Ramos (cell line): ENCODE measurements around the gene ST6GALNAC3.

Source experiments
- in situ Hi-C: fragments of 300-500 bp; cut with MboI; formaldehyde crosslinking; loops from one replicate; pipeline ENCODE4 v1.14.3; 2022; ENCODE audit warnings: low sequenced_read_pairs; ENCODE audit not compliant: unreplicated experiment

ST6GALNAC3 gene

GRCh38 chr1:76542359-76542758 lies 467.8 kb downstream of the ST6GALNAC3 start:
- in situ Hi-C loops = no loop called here

DNA sequence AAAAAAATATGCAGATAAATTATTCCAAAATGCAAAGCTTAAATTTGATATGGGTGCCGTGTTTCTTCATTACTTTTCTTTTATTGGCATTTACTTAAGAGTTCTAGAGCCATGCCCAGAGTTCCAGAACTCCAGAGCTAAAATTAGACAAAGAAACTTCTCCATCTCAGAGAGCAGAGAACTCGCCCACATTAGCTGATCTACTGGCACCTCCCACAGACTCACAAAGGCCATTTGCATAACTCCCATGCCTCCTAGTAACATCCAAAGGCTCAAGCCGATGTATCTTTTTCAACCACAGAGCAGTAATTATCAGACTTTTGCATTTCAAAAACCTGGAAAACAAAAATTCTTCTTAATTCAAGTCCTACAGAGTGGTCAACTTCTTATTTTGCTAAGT lies 468.9 kb downstream of the ST6GALNAC3 start:
- in situ Hi-C loops = no loop called here

GRCh38 chr1:76546354-76546933 lies 471.9 kb downstream of the ST6GALNAC3 start:
- in situ Hi-C loops = no loop called here

DNA sequence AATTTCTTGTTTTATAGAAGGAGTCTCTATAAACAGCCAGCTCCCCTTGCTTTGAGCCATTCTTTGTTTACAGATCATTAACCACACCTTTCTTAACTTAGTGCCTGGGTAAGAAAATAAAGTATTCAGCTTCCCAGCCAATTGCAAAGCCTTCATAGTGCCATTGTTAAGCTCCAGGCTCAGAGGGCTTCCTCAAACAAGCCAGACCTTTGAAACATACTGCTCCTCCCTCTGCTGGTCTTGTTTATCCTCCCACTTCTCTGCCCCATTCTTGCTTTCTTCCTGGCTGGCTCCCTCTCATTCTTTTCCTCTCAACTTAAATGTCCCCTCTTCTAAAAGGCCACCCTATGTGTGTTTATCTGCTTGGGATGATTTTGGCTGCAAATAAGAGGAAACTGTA lies 473.4 kb downstream of the ST6GALNAC3 start:
- in situ Hi-C loops = no loop called here

DNA sequence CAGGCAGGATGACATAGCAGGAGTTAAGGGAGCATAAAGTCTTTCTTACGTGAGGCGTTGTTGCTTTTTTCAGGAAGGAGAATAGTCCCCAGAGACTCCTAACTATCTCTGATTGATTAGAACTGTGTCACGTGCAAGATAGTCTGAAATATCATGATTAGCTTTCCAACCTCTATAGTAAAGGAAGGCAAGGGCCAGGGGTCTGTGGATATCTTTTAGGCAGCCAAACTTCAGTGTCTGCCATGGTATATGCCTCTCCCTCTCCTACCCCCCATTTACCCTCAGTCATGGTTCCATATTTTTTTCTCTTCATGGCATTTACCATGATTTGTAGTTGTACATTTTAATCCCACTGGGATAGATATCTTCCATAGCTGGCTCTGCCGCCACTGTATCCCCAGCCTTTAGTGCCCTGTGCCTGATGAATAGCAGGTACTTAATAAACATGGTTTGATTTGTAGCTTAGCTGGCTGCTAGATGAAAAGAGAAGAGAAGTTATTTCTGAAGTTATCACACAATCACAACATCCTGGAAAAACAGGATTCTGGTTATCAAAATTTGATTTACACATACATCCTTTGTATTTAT lies 474.1 kb downstream of the ST6GALNAC3 start:
- in situ Hi-C loops = no loop called here

DNA sequence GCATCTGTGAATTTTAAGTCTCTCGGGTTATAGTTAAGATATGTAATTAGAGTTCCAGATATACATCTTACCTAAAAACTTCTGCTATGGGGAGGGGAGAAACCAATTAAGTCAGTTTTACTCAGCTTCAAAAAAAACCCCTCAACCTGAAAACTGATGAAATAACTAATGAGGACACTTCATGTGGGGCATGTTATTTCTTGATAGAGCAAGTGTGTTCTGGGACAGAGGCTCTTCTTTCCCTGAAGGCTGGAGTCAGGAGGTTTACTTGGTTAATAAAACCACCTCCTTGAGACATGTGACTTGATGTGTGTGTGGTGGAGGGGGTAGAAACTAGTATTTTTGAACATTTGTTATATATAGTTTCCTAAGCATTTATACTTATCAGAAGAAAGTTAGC lies 479.7 kb downstream of the ST6GALNAC3 start:
- in situ Hi-C loops = no loop called here

- in situ Hi-C loops = no loop called here
Observed at GRCh38 chr1:76562292-76562691, 487.7 kb downstream of the ST6GALNAC3 start.

DNA sequence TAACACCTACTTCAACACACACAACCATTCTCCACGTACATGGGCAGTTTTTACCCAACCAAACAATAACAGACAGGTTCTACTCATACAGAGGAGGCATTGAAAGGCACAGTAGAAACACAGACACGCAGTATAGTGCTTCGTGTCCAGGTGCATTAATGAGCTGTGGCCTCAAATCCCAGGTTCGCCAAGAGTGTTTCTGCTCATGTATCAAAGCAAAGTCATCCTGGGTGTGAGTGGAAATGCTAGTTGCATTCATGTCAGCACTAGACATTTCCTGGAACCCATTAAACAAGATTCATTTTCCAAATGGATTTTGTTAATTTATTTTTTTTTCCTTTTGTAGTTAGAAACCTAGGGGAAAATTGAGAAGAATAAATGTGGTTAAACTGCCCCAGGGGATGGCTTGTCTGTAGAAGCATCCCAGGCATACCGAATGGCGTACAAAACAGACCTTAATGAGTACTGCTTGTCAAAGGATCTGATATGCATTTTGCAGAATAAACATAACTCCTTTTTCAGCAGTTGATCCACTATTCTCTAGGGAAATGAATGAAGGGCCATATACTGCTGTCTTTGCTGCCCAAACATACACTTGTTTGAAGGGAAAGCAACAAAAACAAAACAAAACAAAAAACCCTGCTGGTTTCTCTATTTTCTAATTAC lies 494.2 kb downstream of the ST6GALNAC3 start:
- in situ Hi-C loops = no loop called here

- in situ Hi-C loops = no loop called here
Observed at GRCh38 chr1:76571248-76571647, 496.7 kb downstream of the ST6GALNAC3 start.

- in situ Hi-C loops = no loop called here
Observed at GRCh38 chr1:76572229-76572628, 497.7 kb downstream of the ST6GALNAC3 start.

- in situ Hi-C loops = no loop called here
Observed at GRCh38 chr1:76576876-76577524, 502.5 kb downstream of the ST6GALNAC3 start.

GRCh38 chr1:76577525-76578185 lies 503.1 kb downstream of the ST6GALNAC3 start:
- in situ Hi-C loops = no loop called here

DNA sequence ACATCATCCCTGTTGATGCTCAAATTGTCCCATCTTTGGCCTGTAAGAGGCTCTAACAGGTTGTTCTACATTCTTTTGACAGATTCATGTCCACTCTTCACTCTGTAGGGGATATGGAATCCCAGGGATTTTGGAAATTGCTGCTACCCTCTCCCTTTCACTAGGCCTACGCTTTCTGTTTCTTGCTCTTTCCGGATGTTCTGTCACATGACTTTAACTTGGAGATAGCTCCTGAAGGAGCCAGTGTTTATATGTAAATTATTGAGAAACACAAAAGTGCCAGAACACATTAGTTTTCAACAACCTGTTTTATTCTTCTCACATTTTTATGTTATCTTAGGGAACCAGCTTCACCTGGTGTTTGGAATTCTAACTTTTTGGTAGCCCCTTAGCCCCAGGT lies 505.7 kb downstream of the ST6GALNAC3 start:
- in situ Hi-C loops = no loop called here

DNA sequence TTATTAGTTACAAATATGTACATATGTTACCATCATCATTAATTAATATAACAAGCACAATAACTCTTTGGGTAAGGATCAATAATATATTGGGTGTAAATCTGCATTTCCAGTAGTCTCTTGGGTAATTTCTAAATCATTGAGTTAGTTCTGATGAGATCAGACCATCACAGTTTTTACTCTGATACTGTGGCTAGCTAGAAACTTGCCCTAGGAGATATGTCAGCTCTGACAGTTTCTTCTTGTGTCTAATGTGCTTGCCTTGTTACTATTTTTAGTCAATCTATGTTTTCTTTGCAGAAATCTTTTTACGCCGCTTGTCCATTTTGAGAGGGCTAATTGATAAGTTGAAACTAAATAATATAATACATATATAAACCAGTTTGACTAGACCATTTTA lies 507.2 kb downstream of the ST6GALNAC3 start:
- in situ Hi-C loops = no loop called here

DNA sequence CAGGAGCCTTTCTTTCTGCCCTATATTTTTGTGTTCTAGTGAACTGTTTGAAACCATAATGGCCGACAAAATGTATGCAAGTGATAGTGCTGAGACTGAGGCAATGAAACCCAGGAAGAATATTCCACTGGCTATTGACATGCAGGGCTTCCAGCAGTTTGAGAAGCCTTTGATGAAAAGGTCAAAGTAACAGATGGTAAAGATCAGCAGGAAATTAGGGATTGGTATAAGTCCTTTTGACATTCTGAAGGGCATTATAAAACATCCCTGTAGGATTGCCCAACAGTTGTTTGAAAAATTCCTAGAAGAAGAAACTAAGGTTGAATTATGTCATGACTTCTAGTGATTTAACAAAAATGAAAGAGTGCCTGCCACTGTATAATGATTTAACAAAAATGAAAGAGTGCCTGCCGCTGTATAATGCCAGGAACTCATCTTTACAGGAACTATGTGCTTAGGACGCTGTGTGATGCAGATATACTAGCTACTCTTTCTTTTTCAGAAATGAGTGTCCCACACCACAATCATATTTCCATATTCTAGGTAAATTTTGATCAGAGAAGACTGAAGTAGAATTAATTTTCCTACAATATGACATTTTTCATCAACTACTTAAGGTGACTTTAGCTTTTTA lies 508.8 kb downstream of the ST6GALNAC3 start:
- in situ Hi-C loops = no loop called here

GRCh38 chr1:76583875-76584477 lies 509.4 kb downstream of the ST6GALNAC3 start:
- in situ Hi-C loops = no loop called here

DNA sequence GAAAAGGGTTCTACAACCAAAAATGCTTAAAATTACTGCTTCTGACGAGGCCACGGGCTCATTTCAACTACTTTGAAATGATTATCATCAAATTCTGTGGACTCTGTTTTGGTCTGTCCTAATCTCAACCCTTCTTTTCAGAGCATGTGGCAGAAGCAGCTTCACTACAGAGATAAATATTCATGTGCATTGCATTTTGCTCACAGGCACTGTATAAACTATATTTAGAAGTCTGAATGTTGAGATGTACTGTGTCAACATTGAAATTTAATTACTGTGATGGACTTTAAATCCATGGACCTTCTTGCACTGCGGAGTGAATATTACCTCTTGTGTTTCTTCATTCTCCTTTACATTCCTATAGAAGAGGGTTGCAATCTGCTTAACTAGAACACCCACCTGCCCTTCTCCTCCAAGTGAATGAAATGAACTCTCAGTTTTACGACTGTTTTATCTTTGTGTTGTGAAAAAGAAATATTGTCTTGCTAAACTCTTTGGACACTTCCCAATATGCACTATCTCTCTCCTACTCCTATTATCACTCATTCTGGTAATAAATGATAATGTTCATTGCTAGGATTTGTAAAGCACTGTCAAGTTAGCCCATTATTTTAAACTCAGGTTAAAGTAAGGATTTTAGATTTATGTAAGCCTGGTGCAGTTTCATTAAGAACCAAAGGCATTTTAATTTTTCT lies 511.6 kb downstream of the ST6GALNAC3 start:
- in situ Hi-C loops = no loop called here

- in situ Hi-C loops = no loop called here
Observed at GRCh38 chr1:76587212-76587611, 512.7 kb downstream of the ST6GALNAC3 start.

DNA sequence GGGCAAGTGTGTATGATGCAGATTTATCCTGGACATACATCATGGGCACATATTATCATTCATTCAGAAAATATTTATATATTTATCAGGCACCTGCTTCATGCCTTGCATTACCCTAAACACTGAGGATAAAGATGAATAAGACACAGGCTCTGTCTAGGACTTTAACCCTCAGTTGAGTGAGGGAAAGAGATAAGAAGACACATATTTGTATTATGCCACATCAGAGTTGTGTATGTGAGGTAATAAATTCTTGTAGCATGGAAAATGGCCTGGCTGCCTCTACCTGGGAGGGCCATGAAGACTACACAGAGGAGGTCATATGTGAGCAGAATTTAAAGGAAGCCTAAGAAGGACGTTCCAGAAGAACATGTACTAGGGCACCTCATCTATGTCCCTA lies 516.9 kb downstream of the ST6GALNAC3 start:
- in situ Hi-C loops = no loop called here
